Stimulated activated CD4-positive, alpha-beta T cell treated with anti-CD3 and anti-CD28 coated beads, Interleukin-1b, Interleukin-23, amount 100 ng/mL, for 24 hours (primary cell): ENCODE results near the gene TAF6.

Experiments used
- DNase-seq, 4 experiments: peaks; one replicate each; pipeline ENCODE4 v3.0.0-alpha.2; 2020; ENCODE audit warnings: low read depth in 4 of 4, low spot score in 1 of 4

Gene TAF6

DNA sequence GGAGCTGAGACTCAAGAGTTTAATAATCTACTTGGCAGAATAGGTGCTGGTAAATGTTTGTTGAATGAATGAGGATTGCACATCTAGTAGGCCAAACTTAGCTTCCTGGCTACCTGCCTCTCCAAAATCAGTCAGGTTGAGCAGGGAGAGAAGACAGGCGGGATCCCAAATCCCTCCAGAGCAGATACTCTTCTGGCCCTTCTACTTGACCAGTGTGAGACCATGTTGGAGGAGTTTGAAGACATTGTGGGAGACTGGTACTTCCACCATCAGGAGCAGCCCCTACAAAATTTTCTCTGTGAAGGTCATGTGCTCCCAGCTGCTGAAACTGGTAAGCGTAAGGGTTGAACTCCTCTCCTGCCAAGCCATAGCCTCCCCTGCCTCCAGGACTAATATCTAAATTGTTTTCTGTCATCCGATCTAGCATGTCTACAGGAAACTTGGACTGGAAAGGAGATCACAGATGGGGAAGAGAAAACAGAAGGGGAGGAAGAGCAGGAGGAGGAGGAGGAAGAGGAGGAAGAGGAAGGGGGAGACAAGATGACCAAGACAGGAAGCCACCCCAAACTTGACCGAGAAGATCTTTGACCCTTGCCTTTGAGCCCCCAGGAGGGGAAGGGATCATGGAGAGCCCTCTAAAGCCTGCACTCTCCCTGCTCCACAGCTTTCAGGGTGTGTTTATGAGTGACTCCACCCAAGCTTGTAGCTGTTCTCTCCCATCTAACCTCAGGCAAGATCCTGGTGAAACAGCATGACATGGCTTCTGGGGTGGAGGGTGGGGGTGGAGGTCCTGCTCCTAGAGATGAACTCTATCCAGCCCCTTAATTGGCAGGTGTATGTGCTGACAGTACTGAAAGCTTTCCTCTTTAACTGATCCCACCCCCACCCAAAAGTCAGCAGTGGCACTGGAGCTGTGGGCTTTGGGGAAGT is 5.4 kb upstream of the TAF6 start:
- no peak for DNase-seq

DNA sequence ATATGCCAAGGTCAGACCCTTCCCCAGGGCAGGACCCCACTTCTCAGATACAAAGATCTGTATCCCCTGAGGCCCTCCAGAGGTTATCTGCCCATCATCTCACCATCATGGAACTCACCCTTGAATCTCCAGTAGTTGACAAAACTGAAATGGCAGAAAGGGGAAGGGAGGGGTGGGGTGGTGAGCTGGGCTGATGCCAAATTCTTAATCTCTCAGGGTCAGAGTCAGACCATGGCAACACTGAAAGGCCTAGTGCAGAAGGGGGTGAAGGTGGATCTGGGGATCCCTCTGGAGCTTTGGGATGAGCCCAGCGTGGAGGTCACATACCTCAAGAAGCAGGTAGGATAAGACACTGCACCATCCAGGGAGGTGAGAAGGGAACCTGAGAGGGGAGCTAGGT is 3.4 kb upstream of the TAF6 start:
- DNase-seq = no peak

DNA sequence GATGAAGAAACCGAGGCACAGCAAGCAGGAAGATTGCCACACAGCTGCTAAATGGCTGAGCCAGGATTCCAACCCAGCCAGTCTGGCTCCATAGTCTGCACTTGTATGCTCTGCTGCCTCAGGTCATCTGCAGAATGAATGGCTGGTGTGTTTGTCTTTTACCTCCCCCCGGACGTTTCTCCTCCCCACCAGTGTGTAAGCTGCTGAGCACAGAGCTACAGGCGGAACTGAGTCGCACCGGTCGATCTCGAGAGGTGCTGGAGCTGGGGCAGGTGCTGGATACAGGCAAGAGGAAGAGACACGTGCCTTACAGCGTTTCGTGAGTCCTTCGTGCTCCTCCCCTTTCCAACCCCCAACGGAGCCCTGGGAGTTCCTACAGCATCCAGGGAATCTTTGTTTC is 2.9 kb upstream of the TAF6 start:
- no peak for DNase-seq

DNA sequence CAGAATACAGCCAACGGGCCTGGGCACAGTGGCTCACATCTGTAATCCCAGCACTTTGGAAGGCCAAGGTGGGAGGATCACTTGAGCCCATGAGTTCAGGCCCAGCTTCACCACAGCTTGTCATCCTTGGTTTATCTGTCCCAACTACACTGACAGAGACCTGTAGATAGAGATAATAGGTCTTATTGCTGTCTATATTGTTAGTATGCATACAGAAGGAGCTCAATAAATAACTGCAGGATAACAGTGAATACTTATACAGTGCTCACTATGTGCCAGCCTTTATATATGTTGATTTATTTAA is 1.5 kb upstream of the TAF6 start:
- no peak for DNase-seq

DNA sequence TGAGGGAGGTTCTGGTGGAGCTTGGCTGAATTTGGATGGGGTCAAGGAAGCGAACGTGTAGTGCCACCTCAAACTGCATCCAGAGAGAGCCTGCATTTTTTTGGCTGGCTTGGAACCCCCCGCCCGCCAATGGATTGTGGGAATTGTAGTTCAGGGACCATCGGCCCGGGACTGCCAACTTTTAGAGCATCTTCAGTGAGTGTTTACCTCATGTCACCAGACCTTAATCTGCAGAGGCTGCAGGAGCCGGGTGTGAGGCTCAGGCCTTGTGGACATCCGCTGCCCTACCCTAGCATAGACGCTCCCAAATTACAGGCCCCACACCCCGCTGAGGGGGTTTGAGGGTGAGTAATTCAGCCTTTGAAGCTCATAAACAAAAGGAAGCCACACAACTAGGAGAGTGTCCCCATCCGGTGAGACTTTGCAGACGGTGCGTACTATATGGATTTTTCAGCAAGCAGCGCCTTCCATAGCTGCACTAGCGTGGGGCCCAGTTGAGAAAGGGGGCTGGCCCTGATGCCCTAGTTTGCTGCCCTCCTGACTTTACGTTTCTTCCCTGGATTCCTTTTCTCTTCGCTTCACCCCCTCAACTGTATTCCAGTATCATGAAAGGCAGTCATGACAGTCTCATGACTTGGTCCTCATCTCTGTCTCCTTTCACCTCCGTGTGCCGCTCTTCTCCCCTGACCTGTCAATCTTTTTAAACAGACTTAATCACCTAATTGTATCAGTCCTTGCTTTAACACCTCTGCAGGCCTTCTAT is 993 bp upstream of the TAF6 start:
- DNase-seq = peak in 3 of 4 experiments; percentile 31 to 61 (median 59)

DNA sequence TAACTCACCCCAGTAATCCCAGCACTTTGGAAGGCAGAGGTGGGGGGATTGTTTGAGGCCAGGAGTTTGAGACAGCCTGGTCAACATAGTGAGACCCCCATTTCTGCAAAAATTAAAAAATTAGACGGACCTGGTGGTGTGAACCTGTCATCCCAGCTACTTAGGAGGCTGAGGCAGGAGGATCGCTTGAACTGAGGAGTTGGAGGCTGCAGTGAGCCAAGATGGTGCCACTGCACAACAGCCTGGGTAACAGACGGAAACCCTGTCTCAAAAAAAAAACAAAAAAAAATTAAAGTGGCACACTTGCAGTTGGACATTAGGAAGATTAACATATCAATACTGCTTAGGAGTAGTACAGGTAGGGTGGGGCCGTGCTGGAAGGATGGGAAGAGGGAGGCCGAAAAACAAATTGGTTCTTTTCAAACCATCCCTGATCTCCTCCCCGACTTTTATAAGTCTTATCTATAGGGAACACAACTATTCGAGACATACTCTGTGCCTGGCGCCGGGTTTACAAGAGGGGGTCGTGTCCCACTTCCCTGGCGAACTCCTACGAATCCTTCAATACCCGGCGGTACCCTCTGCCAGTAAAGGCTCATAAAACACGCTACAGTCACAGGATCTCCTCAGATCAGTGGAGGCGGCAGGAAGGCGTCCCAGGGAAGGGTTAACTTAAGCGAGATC is 628 bp downstream of the TAF6 start:
- DNase-seq = no peak

DNA sequence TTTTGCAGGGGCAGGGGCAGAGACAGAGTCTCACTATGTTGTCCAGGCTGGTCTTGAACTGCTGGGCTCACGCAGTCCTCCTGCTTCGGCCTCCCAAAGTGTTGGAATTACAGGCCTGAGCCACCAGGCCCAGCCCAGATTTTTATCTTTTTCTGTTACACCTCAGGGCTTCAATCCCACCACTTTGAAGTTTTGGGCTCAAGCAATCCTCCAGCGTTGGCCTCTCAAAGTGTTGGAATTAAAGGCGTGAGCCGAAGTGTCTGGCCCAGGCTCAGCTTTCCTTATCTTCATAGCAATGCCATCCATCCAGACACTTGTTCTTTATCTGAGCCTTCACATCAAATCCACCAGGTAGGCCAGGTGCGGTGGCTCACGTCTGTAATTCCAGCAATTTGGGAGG is 4.1 kb downstream of the TAF6 start:
- no peak for DNase-seq

DNA sequence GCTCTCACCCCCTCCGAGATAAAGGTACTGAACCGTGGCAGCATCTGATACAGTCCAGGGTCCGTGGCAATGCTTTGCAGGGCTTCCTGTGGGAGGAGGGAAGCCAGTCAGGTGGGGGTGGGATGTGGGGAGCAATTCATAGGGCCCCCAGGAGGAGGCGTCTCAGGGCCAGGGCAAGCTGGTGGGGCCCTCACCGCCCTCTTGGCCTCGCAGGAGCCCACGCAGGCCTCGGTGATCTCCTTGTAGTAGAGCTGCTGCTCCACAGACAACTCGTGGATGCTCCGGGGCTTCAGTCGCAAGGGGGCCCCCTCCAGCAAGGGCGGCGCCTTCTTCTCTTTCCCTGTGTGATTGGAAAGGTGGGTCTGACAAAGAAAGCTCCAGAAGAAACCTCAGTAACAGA is 7.2 kb downstream of the TAF6 start:
- no peak for DNase-seq

DNA sequence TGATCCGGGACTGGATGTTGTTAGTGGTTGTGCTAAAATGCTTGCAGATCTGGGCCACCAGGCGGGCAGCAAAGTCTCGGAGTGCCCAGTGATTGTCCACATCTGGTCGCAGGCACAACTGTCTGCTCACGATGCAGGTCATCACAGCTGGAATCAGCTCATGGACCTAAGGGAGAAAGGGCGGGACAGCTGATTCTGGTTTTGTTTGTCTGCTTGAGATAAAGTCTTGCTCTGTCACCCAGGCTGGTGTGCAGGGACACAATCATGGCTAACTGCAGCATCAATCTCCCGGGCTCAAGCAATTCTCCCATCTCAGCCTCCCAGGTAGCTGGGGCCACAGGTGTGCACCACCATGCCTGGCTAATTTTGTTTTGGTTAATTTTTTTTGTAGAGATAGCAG is 8.0 kb downstream of the TAF6 start:
- DNase-seq = no peak

DNA sequence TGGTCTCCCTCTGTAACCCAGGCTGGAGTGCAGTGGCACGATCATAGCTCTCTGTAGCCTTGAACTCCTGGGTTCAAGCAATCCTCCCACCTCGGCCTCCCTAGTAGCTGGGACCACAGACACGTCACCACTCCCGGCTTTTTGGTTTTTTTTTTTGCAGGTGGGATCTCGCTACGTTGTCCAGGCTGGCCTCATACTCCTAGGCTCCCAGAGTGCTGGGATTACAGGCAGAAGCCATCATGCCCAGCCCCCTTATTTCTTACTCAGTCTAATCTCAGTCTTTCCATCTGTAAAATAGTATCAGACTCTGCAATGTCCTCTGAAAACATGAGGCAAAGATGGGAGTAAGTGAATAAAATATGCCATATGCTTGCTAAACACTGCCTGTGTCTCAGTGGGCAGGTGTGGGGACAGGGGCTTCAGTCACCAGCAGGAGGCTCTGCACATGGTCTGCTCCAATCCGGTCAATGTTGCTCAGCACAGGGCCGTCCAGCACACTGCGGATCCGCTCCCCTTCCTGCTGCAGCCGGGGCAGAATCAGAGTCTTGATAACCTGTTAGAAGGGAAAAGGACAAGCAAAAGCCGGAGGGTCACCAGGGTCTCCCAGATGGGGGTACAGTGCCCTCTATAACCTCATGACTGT is 9.5 kb downstream of the TAF6 start:
- no peak for DNase-seq

DNA sequence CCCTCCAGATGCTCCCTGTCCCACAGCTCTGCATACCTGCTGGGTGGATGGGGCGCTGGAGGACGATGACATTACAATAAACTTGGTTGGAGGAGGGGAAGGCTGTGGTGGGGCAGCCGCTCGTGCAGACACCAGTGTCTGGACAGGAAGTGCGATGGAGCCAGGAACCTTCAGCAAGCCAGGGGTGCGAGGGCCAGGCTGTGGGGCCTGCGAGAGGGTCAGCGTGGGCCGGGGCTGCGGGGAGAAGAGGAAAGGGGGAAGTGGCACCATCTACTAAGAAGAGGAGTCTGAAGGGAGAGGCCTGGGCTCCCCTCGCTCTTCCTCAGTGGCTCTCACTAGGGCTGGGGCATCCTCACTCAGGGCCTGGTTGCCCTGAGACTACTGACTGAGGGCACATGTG is 11.3 kb downstream of the TAF6 start:
- DNase-seq = no peak

DNA sequence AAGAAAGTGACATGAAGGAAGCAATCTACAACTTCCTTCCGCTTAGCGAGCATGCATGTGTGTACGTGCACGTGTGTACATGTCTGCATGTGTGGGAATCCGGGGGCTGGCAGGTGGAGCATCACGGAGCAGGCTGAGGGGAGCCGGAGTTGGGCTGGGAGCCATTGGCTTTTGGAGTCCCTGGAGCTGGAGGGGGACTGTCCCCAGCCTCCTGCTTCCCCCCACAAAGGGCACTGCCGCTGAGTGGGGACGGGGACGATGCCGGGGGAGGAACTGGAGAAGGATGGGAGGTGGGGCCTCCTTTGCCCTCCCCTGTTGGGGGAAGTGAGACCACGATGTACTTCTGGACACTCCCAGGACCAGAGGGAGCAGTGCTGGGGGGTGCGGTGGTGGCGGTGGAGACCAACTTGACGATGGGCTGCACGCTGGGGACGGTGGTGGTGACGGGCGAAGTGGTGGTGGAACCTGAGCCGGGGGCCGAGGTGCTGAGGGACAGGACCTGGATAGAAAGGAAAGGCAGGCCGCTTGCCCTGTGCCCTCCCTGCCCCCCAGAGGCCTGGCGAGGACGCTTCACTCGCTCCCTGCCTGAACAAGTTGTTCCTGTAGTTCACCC is 11.9 kb downstream of the TAF6 start:
- no peak for DNase-seq

DNA sequence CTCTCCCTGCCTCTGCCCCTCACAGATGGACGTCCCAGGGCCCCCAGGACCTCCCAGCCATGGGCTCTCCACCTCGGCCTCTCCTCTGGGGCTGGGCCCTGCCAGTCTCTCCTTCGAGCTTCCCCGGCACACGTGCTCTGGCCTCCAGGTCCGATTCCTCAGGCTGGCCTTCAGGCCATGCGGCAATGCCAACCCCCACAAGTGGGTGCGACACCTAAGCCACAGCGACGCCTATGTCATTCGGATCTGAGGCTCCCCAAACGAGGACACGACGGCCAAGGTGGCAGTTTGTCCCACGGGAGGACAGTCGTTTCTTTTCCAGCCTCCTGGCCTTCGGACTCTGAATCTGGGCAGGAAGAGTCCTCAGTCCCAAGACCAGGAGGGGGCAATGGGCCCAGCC is 12.5 kb downstream of the TAF6 start:
- no peak for DNase-seq

DNA sequence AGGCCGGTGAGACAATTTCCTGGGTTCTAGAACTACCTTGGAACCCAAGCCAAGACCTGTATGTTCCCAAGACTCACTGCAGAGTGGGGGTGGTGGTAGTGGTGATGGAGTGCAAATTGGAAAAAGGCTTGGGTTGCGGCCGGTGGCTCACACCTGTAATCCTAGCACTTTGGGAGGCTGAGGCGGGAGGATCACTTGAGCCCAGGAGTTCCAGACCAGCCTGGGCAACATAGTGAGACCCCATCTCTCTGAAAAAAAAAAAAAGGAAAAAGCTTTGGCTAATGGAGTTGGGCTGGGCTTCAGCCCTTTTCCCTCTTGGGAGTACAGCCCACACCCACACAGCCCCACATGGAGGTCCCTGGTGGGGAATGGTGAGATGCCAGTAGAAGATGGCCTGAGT is 13.6 kb downstream of the TAF6 start:
- no peak for DNase-seq

DNA sequence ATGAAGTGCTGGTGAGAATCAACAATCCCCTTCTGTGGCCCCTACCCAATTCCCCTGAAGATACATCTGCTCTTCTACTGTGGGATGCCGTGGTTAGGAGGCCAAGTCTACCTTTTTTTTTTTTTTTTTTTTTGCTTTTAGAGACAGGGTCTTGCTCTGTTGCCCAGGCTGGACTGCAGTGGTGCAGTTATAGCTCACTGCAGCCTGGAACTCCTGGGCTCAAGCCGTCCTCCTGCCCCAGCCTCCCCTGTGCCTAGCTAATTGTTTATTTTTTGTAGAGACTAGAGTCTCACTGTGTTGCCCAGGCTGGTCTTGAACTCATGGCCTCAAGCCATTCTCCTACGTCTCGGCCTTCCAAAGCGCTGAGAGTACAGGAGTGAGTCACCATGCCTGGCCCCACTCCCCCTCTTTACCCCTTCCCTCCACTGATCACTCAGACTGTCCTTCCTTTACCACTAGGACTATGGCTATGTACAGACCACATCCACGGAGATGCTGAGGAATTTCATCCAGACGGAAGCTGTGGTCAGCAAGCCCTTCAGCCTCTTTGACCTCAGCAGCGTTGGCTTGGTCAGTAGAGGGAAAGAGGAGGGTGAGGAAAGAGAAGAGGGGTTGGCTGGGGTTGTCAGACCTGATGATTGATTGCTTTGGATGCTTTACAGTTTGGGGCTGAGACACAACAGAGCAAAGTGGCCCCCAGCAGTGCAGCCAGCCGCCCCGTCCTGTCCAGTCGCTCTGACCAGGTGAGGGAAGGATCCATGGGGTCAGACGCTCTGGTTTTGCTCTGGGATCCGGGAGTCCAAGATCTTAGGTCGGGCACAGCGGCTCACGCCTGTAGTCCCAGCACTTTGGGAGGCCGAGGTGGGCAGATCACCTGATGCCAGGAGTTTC is 16.0 kb downstream of the TAF6 start:
- no peak for DNase-seq

DNA sequence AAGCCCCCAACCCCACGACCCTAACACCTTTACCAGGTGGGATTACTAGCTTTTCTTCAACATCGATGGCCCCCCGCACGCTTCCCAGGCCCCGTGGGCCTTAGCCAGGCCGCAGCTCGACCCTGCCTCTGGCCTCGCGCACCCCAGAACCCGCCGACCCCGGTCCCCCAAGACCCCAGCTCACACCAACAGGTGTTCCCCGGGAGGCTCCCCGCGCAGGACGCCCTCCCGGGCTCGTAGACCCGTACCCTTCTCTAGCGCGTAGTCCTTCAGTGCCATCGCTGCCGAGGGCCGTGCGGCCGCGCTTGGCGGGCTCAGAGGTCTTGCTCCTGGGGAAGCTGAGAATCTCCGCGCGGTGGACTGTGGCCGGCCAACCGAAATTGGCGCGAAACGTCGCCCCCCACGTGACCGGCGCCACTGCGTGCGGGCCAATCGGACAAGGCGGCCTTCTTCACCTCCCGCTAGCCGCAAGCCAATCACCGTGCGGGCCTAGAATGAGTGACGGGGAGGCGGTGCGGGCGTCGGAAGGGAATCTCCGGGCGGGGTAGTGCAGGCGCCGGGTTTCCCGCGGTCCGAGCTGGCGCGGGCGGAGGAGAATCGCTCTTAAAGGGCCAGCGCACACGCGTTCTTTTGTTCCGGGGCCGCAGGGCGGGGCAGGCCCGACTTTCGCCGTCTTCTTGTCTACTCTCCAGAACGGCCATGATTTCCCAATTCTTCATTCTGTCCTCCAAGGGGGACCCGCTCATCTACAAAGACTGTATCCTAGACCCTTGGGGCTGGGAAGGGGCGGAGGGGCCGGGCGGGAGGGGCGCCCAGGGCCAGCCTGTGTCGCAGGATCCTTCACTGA is 17.9 kb downstream of the TAF6 start, which contains the start of the genes AP4M1 and MCM7:
Gene AP4M1 (plus strand): TSS at position 628 of the 847 bp plus-strand sequence. CDS start 72 bp downstream, at position 700.
Gene MCM7 (minus strand): TSS at position 382 of the 847 bp plus-strand sequence. CDS start 103 bp downstream, at position 279.
- peak; percentile 88 to 98 (median 94) for DNase-seq

DNA sequence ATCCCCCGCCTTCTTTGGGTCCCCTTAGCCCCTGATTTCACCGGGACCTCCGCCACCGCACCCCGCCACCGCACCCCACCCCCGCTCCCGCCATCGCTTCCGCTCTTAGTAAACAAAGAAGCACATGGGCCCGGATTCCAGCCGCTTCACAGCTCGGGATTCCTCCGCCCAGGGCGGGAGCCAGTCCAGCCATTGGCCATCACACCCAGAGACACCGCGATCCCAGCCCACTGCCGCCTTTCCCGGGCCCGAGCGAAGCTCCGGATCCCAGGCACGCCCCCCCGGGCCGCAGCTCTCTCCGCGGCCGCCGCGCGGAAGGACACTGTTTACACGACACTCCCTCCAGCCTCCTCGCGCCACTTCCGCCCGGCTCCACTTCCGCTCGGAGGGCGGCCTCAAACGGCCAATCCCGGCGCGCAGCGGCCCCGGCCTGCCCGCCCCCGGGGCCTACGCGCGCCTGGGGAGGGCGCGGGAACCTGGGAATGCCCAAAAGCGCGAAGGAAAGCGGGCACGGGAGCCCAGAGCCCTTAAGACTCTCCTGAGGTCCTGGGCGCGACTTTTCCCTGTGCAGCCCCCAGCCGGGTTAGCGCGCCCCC is 18.6 kb downstream of the TAF6 start:
- peak; percentile 61 to 77 (median 72) for DNase-seq

DNA sequence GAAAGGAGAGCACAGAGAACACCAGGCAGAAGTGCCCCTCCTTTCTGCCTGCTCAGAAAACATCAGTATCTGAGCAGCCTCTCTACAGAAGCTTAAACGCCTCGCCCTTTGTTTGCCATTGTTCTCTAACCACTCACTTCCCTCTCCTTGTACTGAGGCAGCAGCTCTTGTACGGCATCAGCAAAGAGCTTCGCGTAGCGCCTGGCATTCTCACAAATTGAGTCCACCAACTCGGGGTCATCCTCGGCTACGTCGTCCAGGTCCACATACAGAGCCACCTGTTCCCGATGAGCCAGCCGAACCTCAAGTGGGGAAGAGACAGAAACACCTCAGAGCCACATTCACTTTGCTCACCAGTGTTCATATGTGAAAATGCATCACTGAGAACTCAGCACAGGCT is 19.7 kb downstream of the TAF6 start:
- no peak for DNase-seq
